GM06990 (cell line): ENCODE results near the gene PPP1R12B.
"Not testable (repeated sequence)": the region's sequence is repeated elsewhere in the genome, so short reads cannot be mapped to it uniquely, and the experiment has no call there.

ENCODE experiments used
- DNase-seq: peaks from one replicate; pipeline ENCODE4 v3.0.0-alpha.2; 2011; ENCODE audit not compliant: insufficient read length; ENCODE audit errors: extremely low read depth
- H3K27me3 ChIP-seq: replicated peaks from 2 replicates; pipeline ENCODE4 v1.6.0; 2011; ENCODE audit warnings: low read length; ENCODE audit not compliant: control insufficient read depth, insufficient read depth
- H3K36me3 ChIP-seq: 2 replicates; pipeline ENCODE4 v1.5.1; 2011; ENCODE audit warnings: low read length; ENCODE audit not compliant: control insufficient read depth, insufficient read depth
- H3K4me3 ChIP-seq: replicated peaks from 2 replicates; pipeline ENCODE4 v1.5.1; 2011; ENCODE audit warnings: low read depth, mild to moderate bottlenecking, control low read depth, low read length
- CTCF ChIP-seq: IDR thresholded peaks from 2 replicates; pipeline ENCODE4 v1.5.1; 2011; ENCODE audit warnings: low read length, control low read depth, mild to moderate bottlenecking, inconsistent platforms; ENCODE audit not compliant: insufficient read depth, poor library complexity, severe bottlenecking

Gene PPP1R12B

GRCh38 chr1:202468695-202469094, 120.2 kb downstream of the PPP1R12B start:
- not testable (repeated sequence) for H3K27me3 ChIP-seq, DNase-seq, H3K4me3 ChIP-seq

GRCh38 chr1:202469123-202469522, 120.6 kb downstream of the PPP1R12B start:
- DNase-seq, H3K36me3 ChIP-seq, H3K27me3 ChIP-seq, H3K4me3 ChIP-seq: not testable (repeated sequence)

More at GRCh38 chr1:202468695-202469094, 120.2 kb downstream of the PPP1R12B start:
- H3K36me3 ChIP-seq: not testable (repeated sequence)

GRCh38 chr1:202471246-202471645, 122.7 kb downstream of the PPP1R12B start:
- H3K4me3 ChIP-seq: no peak overlapping the region
- no peaks in the 10 kb centered on the region for H3K27me3 ChIP-seq
- TF ChIP-seq CTCF: no peak
- H3K36me3 ChIP-seq: no peaks in the 10 kb centered on the region
- no peak for DNase-seq

- H3K36me3 ChIP-seq, DNase-seq, H3K27me3 ChIP-seq, H3K4me3 ChIP-seq: not testable (repeated sequence)
These were observed 124.0 kb downstream of the PPP1R12B start for GRCh38 chr1:202472347-202473124.

GRCh38 chr1:202473266-202474045, 125.0 kb downstream of the PPP1R12B start:
- not testable (repeated sequence) for DNase-seq, H3K4me3 ChIP-seq, H3K36me3 ChIP-seq, H3K27me3 ChIP-seq

GRCh38 chr1:202479661-202480060, 131.2 kb downstream of the PPP1R12B start:
- not testable (repeated sequence) for H3K36me3 ChIP-seq, H3K27me3 ChIP-seq, DNase-seq, H3K4me3 ChIP-seq

- not testable (repeated sequence) for H3K4me3 ChIP-seq, H3K27me3 ChIP-seq, DNase-seq, H3K36me3 ChIP-seq
These were observed 132.1 kb downstream of the PPP1R12B start for GRCh38 chr1:202480640-202481039.

- H3K4me3 ChIP-seq, DNase-seq, H3K27me3 ChIP-seq, H3K36me3 ChIP-seq: not testable (repeated sequence)
These were observed 134.9 kb downstream of the PPP1R12B start for GRCh38 chr1:202483362-202483761.

GRCh38 chr1:202484032-202484431, 135.5 kb downstream of the PPP1R12B start:
- DNase-seq, H3K36me3 ChIP-seq, H3K27me3 ChIP-seq, H3K4me3 ChIP-seq: not testable (repeated sequence)

GRCh38 chr1:202484820-202485219, 136.3 kb downstream of the PPP1R12B start:
- not testable (repeated sequence) for H3K27me3 ChIP-seq, DNase-seq, H3K36me3 ChIP-seq, H3K4me3 ChIP-seq

- H3K36me3 ChIP-seq, H3K27me3 ChIP-seq, H3K4me3 ChIP-seq: not testable (repeated sequence)
- DNase-seq: peak; percentile 39
These were observed 139.7 kb downstream of the PPP1R12B start for GRCh38 chr1:202488178-202488649.

GRCh38 chr1:202489101-202489500, 140.6 kb downstream of the PPP1R12B start:
- not testable (repeated sequence) for DNase-seq, H3K4me3 ChIP-seq, H3K36me3 ChIP-seq, H3K27me3 ChIP-seq

- not testable (repeated sequence) for H3K36me3 ChIP-seq, H3K4me3 ChIP-seq, DNase-seq, H3K27me3 ChIP-seq
These were observed 144.6 kb downstream of the PPP1R12B start for GRCh38 chr1:202493112-202493511.
